Measurements from ENCODE around the gene ATAD3B. TPM values are rescaled to one million over a fixed set of nuclear protein-coding genes. Genes with fewer than 3 reads are reported as not detected.

The ATAD3B gene
- total RNA-seq, 1 experiment from 2014 or later: 68.9 TPM

DNA sequence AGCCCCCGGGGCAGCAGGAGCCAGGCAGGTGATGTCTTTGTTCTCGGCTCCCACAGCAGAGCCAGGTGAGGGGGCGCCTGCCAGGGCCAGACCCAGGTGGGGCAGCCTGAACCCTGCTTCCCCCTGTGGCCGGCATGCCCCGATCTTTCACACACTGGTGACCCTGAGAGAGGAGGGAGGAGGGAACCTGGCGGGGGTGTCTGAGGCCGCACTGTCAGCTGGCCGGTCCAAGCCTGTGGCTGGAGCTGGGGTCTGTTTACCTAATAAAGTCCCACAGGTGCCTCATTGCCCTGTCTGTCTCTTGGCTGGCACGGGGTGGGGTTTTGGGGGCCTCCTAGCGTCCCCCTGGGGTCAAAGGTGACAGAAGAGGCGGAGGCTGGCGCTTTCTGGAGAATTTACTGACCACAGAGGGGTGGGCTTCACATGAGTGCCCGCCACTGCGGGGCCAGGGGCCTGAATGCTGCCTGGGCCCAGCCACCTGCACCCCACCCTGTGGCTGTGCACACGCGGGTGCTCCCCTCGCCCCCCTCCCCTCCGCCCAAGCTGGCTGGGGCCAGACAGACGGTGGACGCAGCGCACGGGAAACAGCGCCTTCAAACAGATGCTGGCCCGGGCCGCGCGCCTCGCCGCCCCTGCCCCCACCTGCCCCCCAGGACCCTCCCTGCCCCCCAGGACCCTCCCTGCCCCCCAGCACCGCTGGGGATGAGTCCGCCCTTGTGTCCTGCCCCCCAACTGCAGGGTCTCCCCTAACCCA is 63.0 kb downstream of the ATAD3B start:
- intact Hi-C loops (cut with micrococcal nuclease; ENCODE audit: unreplicated experiment): no loop called here
- DNase-seq (ENCODE audit: low spot score): no peak
- Histone ChIP-seq H3K9me3 (ENCODE audit: low read depth, low read length, poor library complexity, severe bottlenecking) (no peaks in the 10 kb centered on the region), H3K4me3 (ENCODE audit: low read depth, low read length, poor library complexity, severe bottlenecking) (no peak overlapping the region), H3K4me1 (ENCODE audit: insufficient read depth, low read length, poor library complexity, severe bottlenecking) (no peaks in the 10 kb centered on the region), H3K27me3 (replicated peaks; ENCODE audit: insufficient read depth, low read depth, low read length, poor library complexity) (no peaks in the 10 kb centered on the region), H3K27ac (ENCODE audit: low read depth, low read length, poor library complexity, severe bottlenecking) (no peak overlapping the region), H3K36me3 (ENCODE audit: insufficient read depth, low read length, poor library complexity, severe bottlenecking) (peaks cover 14% of the 10 kb centered on the region)
- no TSS peak for BruUV-seq (replicated peaks)
- TF ChIP-seq EZH2 (IDR thresholded peaks at IDR 0.05; ENCODE audit: borderline replicate concordance, low read depth, low read length, poor library complexity, severe bottlenecking) (no peak), CTCF (conservative IDR thresholded peaks at IDR 0.05; ENCODE audit: low read depth, low read length) (no peak)
- ChIA-PET POLR2A (ENCODE audit: low non-redundant PET) (no interaction called here), CTCF (no interaction called here)

- Histone ChIP-seq H3K36me3 (ENCODE audit: insufficient read depth, low read length, poor library complexity, severe bottlenecking) (peaks cover 8% of the 10 kb centered on the region), H3K27ac (ENCODE audit: low read depth, low read length, poor library complexity, severe bottlenecking) (no peak overlapping the region), H3K4me3 (ENCODE audit: low read depth, low read length, poor library complexity, severe bottlenecking) (no peak overlapping the region), H3K9me3 (ENCODE audit: low read depth, low read length, poor library complexity, severe bottlenecking) (no peaks in the 10 kb centered on the region), H3K27me3 (replicated peaks; ENCODE audit: insufficient read depth, low read depth, low read length, poor library complexity) (no peaks in the 10 kb centered on the region), H3K4me1 (ENCODE audit: insufficient read depth, low read length, poor library complexity, severe bottlenecking) (no peaks in the 10 kb centered on the region)
- no TSS peak for BruUV-seq (replicated peaks)
- intact Hi-C loops (cut with micrococcal nuclease; ENCODE audit: unreplicated experiment): no loop called here
- DNase-seq (ENCODE audit: low spot score): no peak
- POLR2A ChIA-PET (ENCODE audit: low non-redundant PET): no interaction called here
- CTCF ChIA-PET: no interaction called here
- no peak for TF ChIP-seq CTCF (conservative IDR thresholded peaks at IDR 0.05; ENCODE audit: low read depth, low read length)
- no peak for TF ChIP-seq EZH2 (IDR thresholded peaks at IDR 0.05; ENCODE audit: borderline replicate concordance, low read depth, low read length, poor library complexity, severe bottlenecking)
These were observed 63.8 kb downstream of the ATAD3B start for GRCh38 chr1:1535201-1536018.

DNA sequence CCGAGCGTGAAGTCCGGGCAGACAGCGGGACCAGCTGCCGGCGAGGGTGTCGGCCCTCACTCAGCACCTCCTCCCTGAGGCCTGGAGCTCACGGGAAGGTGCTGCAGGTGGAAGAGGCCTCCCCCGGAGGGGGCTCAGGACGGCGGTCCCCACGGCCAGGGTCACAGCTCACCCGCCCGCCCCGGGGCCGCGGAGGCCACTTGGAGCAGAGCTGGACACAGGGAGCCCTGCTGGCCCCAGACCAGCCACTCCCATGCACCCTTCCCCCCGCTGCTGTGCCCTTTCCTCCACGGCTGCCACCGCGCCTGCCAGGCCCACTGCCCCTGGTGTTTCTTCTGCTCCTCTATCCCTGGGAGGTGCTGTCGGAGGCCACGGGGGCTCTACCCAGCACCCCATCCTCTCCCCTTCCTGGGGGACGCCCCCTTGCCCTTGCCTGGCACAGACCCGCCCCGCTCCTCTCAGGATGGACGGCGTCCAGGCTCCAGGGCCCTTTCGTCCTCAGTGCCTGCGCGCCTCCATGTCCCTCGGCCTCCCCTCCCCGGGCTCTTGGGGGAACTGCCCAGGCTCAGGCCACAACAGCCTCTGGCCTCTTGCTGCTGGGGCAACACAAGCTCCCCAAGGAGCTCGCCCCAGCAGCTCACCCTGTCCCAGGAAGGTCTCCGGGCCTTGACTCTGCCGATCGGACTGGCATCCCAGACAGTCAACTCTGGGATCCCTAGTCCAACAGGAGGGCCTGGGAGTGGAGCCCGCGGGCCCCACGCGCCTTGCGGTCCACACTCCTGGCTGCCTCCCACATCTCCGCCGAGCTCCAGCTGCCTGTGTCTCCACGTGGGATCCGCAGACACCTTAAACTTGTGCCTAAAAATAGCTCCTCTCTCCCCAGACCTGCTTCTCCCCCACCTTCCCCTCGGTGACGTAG is 64.7 kb downstream of the ATAD3B start:
- peaks cover 8% of the 10 kb centered on the region for H3K36me3 ChIP-seq (ENCODE audit: insufficient read depth, low read length, poor library complexity, severe bottlenecking)
- CTCF ChIA-PET: no interaction called here
- no peak overlapping the region for H3K4me3 ChIP-seq (ENCODE audit: low read depth, low read length, poor library complexity, severe bottlenecking)
- no peaks in the 10 kb centered on the region for H3K27me3 ChIP-seq (replicated peaks; ENCODE audit: insufficient read depth, low read depth, low read length, poor library complexity)
- H3K27ac ChIP-seq (ENCODE audit: low read depth, low read length, poor library complexity, severe bottlenecking): no peak overlapping the region
- no TSS peak for BruUV-seq (replicated peaks)
- H3K4me1 ChIP-seq (ENCODE audit: insufficient read depth, low read length, poor library complexity, severe bottlenecking): no peaks in the 10 kb centered on the region
- no peak for DNase-seq (ENCODE audit: low spot score)
- intact Hi-C loops (cut with micrococcal nuclease; ENCODE audit: unreplicated experiment): no loop called here
- no peaks in the 10 kb centered on the region for H3K9me3 ChIP-seq (ENCODE audit: low read depth, low read length, poor library complexity, severe bottlenecking)
- TF ChIP-seq EZH2 (IDR thresholded peaks at IDR 0.05; ENCODE audit: borderline replicate concordance, low read depth, low read length, poor library complexity, severe bottlenecking) (no peak), CTCF (conservative IDR thresholded peaks at IDR 0.05; ENCODE audit: low read depth, low read length) (no peak)
- POLR2A ChIA-PET (ENCODE audit: low non-redundant PET): no interaction called here

All from A673 (cell line).